Activated effector memory CD4-positive, alpha-beta T cell treated with Interleukin-2 at 50 U/mL for 16 hours (primary cell): ENCODE measurements around the gene PSMB7.

Experiments
- DNase-seq: peaks from one replicate; pipeline ENCODE4 v3.0.0-alpha.2; 2020

PSMB7 gene

GRCh38 chr9:124377551-124378406 lies 37.5 kb downstream of the PSMB7 start:
- no peak for DNase-seq

GRCh38 chr9:124376329-124376728 lies 38.9 kb downstream of the PSMB7 start:
- no peak for DNase-seq

GRCh38 chr9:124375726-124376125 lies 39.5 kb downstream of the PSMB7 start:
- no peak for DNase-seq

GRCh38 chr9:124373851-124374250 lies 41.4 kb downstream of the PSMB7 start:
- DNase-seq, result no peak

GRCh38 chr9:124373386-124373785 lies 41.9 kb downstream of the PSMB7 start:
- DNase-seq, result no peak

- no peak for DNase-seq
Measured at GRCh38 chr9:124372038-124372437, 43.2 kb downstream of the PSMB7 start.

- no peak for DNase-seq
Measured at GRCh38 chr9:124370896-124371582, 44.2 kb downstream of the PSMB7 start.

- DNase-seq, result no peak
Measured at GRCh38 chr9:124369231-124369797, 45.9 kb downstream of the PSMB7 start.

- no peak for DNase-seq
Measured at GRCh38 chr9:124368692-124369091, 46.5 kb downstream of the PSMB7 start.

GRCh38 chr9:124366476-124367220 lies 48.6 kb downstream of the PSMB7 start:
- DNase-seq, result no peak

- no peak for DNase-seq
Measured at GRCh38 chr9:124365036-124365435, 50.2 kb downstream of the PSMB7 start.

GRCh38 chr9:124364141-124364540 lies 51.1 kb downstream of the PSMB7 start:
- DNase-seq, result no peak

GRCh38 chr9:124363326-124364096 lies 51.7 kb downstream of the PSMB7 start:
- no peak for DNase-seq

GRCh38 chr9:124361128-124361527 lies 54.1 kb downstream of the PSMB7 start:
- no peak for DNase-seq

GRCh38 chr9:124359855-124360678 lies 55.2 kb downstream of the PSMB7 start:
- DNase-seq, result no peak

- DNase-seq, result no peak
Measured at GRCh38 chr9:124359426-124359825, 55.8 kb downstream of the PSMB7 start.

- DNase-seq, result no peak
Measured at GRCh38 chr9:124358631-124359030, 56.6 kb downstream of the PSMB7 start.

GRCh38 chr9:124357721-124358361 lies 57.4 kb downstream of the PSMB7 start:
- no peak for DNase-seq

- no peak for DNase-seq
Measured at GRCh38 chr9:124356745-124357390, 58.4 kb downstream of the PSMB7 start.
